ENCODE measurements around the gene DPP6.
"Not testable (repeated sequence)": the region's sequence is repeated elsewhere in the genome, so short reads cannot be mapped to it uniquely, and the experiment has no call there.

The DPP6 gene

GRCh38 chr7:154151306-154151705 is 99.1 kb downstream of the DPP6 start:
- not testable (repeated sequence) for DNase-seq

DNA sequence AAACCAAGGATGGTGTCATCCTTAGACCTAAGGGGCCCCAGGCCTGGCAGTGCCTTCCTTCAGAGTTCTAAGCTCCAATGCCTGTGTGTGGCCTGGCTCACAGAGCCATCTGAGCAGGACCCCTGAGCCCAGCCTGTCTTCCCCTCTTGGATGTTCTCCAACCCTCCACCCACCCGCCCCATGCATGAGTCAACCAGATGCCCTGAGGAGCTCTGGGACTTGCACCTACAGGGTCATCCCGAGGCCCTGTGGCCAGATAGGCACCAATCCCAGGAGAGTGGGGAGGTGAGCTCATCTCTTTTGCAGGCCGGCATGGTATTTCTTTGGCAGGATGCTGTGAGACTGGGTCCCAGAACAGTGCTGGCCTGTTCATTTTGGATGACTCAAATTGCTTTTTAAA is 103.7 kb downstream of the DPP6 start:
- DNase-seq = not testable (repeated sequence)

- DNase-seq = not testable (repeated sequence)
Observed at GRCh38 chr7:154162921-154163320, 110.7 kb downstream of the DPP6 start.

GRCh38 chr7:154163642-154164041 is 111.4 kb downstream of the DPP6 start:
- not testable (repeated sequence) for DNase-seq

DNA sequence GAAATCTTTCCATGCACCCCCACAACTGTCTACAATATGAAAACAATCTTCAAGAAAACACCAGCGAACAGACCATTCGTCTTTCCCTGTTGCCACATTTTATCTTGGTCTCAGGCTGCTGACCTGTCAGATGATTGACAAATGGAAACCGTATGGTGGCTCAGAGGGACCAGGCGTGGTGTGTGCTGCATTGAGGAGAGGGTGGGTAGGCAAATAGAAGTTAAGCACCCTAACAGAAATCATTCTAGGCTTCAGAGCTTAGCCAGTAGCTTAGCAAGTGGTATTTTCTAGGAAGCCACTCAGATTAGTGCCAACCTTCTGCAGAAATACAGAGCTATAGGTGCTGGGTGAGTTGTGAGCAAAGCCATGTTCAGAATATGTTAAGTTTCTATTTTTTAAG is 114.9 kb downstream of the DPP6 start:
- DNase-seq = no peak

DNA sequence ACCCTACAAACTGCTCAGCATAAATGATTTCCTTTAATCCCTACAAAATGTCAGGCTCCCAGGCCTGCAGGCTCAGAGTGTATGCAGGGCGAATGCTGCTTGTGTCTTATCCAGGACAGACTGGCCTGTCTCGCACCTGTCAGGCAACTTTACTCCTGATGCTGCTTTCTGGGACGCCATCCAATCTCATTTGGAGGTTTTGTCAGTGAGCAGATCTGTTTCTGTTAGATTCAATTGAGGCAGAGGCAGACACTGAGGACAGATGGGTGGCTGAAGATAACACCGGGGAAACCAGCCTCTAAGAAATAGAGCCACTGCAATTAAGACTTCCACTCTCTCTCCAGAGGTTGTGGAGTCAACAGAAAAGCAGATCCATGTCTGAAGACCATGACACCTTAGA is 115.6 kb downstream of the DPP6 start:
- no peak for DNase-seq

DNA sequence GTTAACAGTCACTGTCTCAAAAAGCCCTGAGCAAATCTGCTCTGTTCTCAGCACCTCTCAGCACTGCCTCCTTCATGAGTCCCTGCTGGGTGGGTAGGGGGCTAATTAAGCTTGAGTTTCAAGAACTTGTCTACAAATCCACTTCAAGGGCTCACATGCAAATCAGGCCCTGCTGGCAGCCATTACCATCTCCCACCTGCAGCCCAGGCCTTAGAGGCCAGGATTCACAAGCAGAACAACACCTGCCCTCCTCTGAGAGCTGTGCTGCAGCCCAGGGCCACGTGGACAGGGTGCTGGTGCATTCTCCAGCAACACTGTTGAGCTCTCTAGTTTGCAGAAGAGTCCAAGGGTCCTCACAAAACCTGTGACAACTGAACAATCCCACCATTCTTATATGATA is 119.2 kb downstream of the DPP6 start:
- no peak for DNase-seq

- no peak for DNase-seq
Observed at GRCh38 chr7:154172236-154172635, 120.0 kb downstream of the DPP6 start.

DNA sequence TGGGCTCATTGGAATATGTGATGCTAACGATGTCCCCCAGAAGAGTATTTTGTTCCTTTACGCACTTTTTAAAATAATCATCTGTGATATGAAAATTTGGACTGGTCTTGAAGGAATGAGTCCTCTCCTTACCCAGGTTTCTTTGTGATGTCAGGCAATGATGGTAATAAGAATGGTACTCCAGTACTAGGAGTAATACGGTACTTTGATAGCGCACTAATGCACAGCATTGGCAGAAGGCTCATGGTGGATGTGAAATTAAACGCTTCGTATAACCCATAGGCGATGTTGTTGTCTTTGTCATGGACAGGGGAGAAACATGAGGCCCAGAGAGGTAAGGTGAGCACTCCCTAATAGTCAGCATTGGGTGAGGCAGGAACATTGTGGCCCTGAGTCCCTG is 125.4 kb downstream of the DPP6 start:
- no peak for DNase-seq

- DNase-seq = no peak
Observed at GRCh38 chr7:154178895-154179294, 126.7 kb downstream of the DPP6 start.

- no peak for DNase-seq
Observed at GRCh38 chr7:154183482-154183881, 131.3 kb downstream of the DPP6 start.

GRCh38 chr7:154183946-154184345 is 131.7 kb downstream of the DPP6 start:
- DNase-seq = no peak

- DNase-seq = no peak
Observed at GRCh38 chr7:154186811-154187210, 134.6 kb downstream of the DPP6 start.

DNA sequence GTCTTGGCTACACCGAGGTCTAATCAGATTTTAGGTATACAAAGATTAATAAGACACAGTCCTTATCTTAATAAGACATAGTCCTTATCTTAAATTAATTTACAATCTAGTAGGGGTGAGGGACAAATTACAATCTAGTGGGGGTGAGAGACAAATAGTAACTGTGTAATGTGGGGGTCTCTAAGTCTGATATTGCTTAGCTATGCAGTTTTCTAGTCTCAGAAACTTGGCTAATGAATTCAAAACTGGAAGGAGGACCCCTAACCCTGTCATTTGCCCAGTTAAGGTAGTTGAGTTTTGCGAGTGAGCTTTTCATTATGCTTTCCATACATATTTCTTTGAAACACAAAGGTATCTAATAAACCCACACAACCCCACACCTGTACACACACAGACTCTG is 136.1 kb downstream of the DPP6 start:
- no peak for DNase-seq

DNA sequence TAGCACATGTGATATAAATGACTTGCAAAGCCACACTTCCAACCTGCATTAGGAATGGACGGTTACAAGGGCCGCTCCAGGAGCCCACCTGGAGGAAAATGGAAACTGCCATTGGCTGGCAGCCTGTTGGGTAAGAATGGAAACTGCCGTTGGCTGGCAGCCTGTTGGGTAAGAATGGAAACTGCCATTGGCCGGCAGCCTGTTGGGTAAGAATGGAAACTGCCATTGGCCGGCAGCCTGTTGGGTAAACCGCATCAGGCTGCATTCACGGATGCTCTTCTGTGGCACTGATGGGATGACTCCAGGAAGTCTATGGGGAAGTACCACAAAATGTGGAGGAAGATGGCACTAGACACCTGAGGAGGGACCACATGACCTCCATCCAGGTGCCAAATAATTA is 143.1 kb downstream of the DPP6 start:
- no peak for DNase-seq

- no peak for DNase-seq
Observed at GRCh38 chr7:154198481-154198880, 146.3 kb downstream of the DPP6 start.

GRCh38 chr7:154200241-154200640 is 148.0 kb downstream of the DPP6 start:
- DNase-seq = no peak

GRCh38 chr7:154202002-154202401 is 149.8 kb downstream of the DPP6 start:
- DNase-seq = no peak

- no peak for DNase-seq
Observed at GRCh38 chr7:154204046-154204445, 151.8 kb downstream of the DPP6 start.

GRCh38 chr7:154212861-154213260 is 160.7 kb downstream of the DPP6 start:
- no peak for DNase-seq

DNA sequence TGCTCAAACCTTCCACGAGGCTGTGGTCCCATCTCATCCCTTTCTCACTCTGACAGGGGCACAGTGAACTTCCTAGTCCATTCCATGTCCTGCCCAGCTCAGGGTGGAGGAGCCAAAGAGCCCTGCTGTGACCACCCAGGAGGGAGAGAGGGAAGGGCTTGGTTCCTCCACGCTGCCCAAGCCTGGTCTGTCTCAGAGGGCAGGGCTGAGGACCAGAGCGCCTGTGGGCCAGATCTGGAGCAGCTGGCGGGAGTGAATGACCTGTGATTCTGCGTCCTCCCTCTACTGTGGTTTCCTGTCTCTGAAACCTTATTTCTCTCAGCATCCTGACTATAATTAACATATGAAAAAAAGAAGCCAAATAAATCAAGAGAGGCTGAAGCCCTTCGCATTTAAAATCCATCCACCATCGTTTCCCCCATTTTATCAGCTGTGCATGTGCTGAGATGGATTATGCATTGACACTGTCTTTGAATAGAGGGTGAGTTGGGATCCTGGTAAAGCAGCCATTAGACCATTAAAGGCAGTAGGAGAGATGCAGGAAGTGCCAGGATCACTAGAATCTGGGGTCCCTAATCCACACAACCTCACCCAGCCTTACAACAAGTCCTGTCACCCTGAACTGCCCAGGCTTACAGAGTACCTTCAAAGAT is 165.6 kb downstream of the DPP6 start:
- DNase-seq = no peak

DNA sequence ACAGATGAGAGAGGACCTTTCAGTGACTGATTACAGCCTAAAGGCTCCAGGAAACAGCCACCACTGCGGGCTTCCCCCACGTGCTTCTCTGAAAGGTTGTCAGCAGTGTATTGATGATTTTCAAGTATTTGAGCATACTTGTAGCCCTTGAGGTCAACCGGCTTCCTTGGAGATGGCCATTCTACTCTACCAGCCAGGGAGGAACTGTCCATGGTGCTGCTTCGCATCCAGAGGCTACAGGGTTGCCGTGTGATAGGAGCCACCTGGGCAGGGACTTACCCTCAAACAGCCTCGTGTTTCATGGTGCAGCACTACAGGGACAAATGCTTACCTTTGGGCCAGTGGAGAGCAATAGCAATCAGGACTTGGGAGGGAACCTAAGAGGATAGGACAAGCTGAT is 179.5 kb downstream of the DPP6 start:
- DNase-seq = no peak

GRCh38 chr7:154232700-154233099 is 180.5 kb downstream of the DPP6 start:
- DNase-seq = no peak

DNA sequence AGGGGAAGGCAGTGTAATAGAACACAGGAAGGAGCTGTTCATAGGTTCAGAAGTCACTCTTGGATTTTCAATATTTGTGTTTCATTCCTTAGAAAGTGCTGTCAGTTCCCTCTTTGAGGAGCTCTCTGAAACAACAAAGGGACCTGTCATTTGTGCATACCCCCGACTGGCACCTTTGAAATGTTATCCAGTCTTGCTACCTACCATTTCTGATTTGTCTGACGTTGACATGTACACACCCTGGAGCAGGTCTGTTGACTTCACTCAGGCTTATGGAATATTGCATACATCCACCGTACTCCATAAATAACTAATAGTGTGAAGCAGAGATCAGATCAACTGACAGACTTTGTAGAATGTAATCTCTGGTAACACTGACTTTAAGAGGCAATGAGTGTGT is 189.8 kb downstream of the DPP6 start:
- no peak for DNase-seq

- DNase-seq = no peak
Observed at GRCh38 chr7:154242709-154243108, 190.5 kb downstream of the DPP6 start.

DNA sequence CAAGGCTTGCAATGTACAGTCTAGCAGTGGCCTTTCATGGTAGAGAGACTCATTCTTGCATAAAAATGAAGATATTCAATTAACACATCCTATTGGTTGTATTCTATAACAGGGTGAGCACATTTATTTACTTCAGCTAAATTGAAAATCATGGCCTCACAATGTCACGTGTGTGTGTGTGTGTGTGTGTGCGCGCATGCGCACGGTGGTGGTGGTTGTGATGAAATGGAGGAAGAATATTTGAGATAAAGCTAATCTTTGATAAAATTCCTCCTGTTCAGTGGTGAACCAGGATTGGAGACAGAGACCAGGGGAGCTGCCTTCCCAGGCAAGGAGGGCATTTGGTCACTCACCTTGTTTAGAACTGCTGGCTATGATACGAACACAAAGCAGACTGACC is 199.8 kb downstream of the DPP6 start:
- no peak for DNase-seq
